ENCODE data around the gene MALRD1. TPM values are rescaled to one million over a fixed set of nuclear protein-coding genes. Genes with fewer than 3 reads are reported as not detected.

The MALRD1 gene
- total RNA-seq, 1 experiment from 2014 or later = 0.50 TPM

GRCh38 chr10:19048489-19048888, at the start of gene MALRD1 (continued):
- TF ChIP-seq, protein P1, sequence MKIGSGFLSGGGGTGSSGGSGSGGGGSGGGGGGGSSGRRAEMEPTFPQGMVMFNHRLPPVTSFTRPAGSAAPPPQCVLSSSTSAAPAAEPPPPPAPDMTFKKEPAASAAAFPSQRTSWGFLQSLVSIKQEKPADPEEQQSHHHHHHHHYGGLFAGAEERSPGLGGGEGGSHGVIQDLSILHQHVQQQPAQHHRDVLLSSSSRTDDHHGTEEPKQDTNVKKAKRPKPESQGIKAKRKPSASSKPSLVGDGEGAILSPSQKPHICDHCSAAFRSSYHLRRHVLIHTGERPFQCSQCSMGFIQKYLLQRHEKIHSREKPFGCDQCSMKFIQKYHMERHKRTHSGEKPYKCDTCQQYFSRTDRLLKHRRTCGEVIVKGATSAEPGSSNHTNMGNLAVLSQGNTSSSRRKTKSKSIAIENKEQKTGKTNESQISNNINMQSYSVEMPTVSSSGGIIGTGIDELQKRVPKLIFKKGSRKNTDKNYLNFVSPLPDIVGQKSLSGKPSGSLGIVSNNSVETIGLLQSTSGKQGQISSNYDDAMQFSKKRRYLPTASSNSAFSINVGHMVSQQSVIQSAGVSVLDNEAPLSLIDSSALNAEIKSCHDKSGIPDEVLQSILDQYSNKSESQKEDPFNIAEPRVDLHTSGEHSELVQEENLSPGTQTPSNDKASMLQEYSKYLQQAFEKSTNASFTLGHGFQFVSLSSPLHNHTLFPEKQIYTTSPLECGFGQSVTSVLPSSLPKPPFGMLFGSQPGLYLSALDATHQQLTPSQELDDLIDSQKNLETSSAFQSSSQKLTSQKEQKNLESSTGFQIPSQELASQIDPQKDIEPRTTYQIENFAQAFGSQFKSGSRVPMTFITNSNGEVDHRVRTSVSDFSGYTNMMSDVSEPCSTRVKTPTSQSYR (CRISPR knock-in tag; IDR thresholded peaks at IDR 0.05) = no peak

DNA sequence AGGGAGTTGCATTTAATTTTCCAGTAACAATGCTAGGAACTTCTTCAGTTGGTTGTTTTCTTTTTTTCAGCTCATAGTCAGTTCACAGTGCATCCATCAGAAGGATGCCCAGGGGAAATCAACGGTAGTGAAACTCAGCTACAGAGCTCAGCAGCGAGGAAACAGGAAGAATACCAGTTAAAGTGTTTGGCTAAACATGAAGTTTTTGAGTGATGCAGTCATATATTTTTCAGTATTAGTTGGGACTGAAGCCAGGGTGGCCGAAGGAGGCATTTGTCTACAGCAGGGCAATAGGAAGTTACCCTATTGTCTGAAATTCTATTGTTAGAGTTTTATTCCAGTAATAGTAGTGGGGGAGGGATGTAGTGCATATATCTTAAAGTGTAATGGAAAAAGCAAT, 45.3 kb upstream of the MALRD1 start:
- DNase-seq (ENCODE audit: low spot score) = no peak
- no peak for ATAC-seq
- H3K36me3 Mint-ChIP-seq = no peaks in the 10 kb centered on the region
- no peaks in the 10 kb centered on the region for H3K4me1 Mint-ChIP-seq
- H3K9me3 Mint-ChIP-seq = peaks cover 14% of the 10 kb centered on the region
- TF ChIP-seq TEAD4 (CRISPR knock-in tag; IDR thresholded peaks at IDR 0.05) = no peak
- TF ChIP-seq RELA (CRISPR knock-in tag; IDR thresholded peaks at IDR 0.05; ENCODE audit: borderline replicate concordance) = no peak
- no peak for TF ChIP-seq OVOL2 (CRISPR knock-in tag; IDR thresholded peaks at IDR 0.05; ENCODE audit: borderline replicate concordance)
- TF ChIP-seq ERG (CRISPR knock-in tag; IDR thresholded peaks at IDR 0.05) = no peak
- no peak for TF ChIP-seq NR2C2 (CRISPR knock-in tag; IDR thresholded peaks at IDR 0.05)
- TF ChIP-seq, protein P2, sequence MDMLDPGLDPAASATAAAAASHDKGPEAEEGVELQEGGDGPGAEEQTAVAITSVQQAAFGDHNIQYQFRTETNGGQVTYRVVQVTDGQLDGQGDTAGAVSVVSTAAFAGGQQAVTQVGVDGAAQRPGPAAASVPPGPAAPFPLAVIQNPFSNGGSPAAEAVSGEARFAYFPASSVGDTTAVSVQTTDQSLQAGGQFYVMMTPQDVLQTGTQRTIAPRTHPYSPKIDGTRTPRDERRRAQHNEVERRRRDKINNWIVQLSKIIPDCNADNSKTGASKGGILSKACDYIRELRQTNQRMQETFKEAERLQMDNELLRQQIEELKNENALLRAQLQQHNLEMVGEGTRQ (CRISPR knock-in tag; IDR thresholded peaks at IDR 0.05) = no peak
- no peak for TF ChIP-seq ELF4 (CRISPR knock-in tag; IDR thresholded peaks at IDR 0.05; ENCODE audit: low read depth)
- TF ChIP-seq NR3C1 (CRISPR knock-in tag; conservative IDR thresholded peaks at IDR 0.05; ENCODE audit: low read depth) = no peak
- no peak for TF ChIP-seq TEAD1 (CRISPR knock-in tag; IDR thresholded peaks at IDR 0.05)
- TF ChIP-seq CREM (CRISPR knock-in tag; IDR thresholded peaks at IDR 0.05) = no peak
- no peak for TF ChIP-seq E2F4 (CRISPR knock-in tag; IDR thresholded peaks at IDR 0.05; ENCODE audit: borderline replicate concordance, low read depth)
- TF ChIP-seq CREB1 (CRISPR knock-in tag; IDR thresholded peaks at IDR 0.05) = no peak
- no peak for TF ChIP-seq RORB (CRISPR knock-in tag; IDR thresholded peaks at IDR 0.05)
- TF ChIP-seq PRRX2 (CRISPR knock-in tag; IDR thresholded peaks at IDR 0.05) = no peak
- TF ChIP-seq, protein P3, sequence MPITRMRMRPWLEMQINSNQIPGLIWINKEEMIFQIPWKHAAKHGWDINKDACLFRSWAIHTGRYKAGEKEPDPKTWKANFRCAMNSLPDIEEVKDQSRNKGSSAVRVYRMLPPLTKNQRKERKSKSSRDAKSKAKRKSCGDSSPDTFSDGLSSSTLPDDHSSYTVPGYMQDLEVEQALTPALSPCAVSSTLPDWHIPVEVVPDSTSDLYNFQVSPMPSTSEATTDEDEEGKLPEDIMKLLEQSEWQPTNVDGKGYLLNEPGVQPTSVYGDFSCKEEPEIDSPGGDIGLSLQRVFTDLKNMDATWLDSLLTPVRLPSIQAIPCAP (CRISPR knock-in tag; IDR thresholded peaks at IDR 0.05) = no peak
- no peak for TF ChIP-seq ZNF425 (CRISPR knock-in tag; conservative IDR thresholded peaks at IDR 0.05)
- TF ChIP-seq ZNF219 (CRISPR knock-in tag; IDR thresholded peaks at IDR 0.05; ENCODE audit: borderline replicate concordance) = no peak
- no peak for TF ChIP-seq ETV6 (CRISPR knock-in tag; IDR thresholded peaks at IDR 0.05)
- CTCF ChIA-PET = no interaction called here
- no peak overlapping the region for H3K4me3 Mint-ChIP-seq
- POLR2A ChIA-PET = no interaction called here
- no peak overlapping the region for H3K27ac Mint-ChIP-seq
- no peaks in the 10 kb centered on the region for H3K27me3 Mint-ChIP-seq (ENCODE audit: low read depth)
